HG03520 (cell line): ENCODE measurements around the gene SGMS2.

Source experiments
- ATAC-seq: cut with Tn5 transposase; IDR thresholded peaks from one replicate; pipeline ENCODE4 v1.9.1; 2021; ENCODE audit warnings: mild to moderate bottlenecking, moderate library complexity; ENCODE audit not compliant: unreplicated experiment

The SGMS2 gene

DNA sequence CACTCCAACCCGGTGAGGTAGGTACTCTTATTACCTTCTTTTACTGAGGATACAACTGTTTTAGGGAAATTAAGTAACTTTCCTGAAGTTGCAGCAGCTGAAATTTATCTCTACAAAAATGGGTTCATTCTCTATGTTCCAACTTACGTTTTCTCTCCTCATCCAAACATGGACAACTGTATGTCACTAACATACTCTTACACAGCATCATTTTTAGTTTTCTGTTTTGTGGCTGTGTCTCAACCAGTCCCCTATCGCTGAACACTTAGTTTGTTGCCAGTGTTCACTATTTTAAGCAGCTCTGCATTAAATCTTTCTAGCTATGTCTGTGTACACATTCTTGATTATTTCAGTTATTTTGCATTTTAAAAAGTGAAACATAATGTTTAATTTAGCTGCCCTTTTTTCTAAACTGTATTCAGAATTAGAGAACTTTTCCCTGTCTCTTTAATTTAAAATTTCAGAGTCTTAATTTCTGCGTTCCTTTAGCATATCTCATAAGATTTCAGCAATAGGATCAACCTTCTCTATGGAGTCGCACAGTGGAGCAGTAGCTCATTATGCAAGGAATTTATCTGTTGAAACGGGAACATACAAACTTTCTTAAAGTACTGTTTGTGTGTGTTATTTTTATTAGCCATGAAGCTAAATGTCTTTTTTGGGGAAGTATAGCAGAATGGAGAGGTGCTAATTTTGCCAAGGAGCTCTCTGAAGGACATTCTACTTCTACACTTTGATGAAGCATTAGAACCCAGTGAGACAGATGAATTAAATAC is 3.8 kb downstream of the SGMS2 start:
- ATAC-seq, result no peak

DNA sequence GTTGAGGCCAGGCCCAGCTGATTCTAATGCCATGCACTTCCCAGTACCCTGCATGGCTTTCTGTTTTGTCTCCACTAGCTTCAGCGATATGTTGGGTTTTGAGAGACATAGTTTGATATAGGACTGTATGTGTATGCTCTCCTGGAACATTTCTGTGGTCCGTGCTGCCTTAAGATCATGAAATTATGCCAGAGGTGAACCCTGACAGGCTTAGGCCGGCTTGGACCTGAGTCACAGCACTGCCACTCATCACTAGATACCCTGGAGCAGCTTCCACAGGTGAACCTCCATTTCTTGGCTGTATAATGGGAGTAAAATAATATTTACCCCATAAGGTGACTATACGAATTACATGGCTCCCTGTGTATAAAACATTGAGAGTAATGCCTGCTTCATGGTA is 6.4 kb downstream of the SGMS2 start:
- ATAC-seq, result no peak

DNA sequence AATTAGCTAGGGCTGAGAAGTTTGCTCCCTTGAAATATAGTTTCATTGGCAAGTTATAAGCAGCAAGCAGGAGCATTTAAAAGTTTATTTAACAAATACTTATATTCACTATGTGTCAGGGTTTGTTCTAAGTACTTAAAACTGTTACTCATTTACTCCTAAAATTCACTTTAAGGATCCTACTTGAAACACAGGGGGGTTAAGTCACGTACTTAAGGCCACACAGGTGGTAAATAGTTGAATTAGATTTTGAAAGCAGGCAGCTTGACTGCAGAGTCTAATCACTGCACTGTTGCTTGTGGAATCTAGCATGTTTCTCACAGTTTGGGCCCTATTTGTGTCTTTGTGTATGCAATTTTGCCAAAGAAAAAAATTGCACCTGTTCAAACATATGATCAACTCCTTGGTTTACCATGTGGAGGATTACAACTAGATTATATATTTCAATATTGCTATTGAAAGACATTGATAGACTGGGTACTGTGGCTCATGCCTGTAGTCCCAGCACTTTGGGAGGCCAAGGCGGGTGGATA is 7.6 kb downstream of the SGMS2 start:
- no peak for ATAC-seq

DNA sequence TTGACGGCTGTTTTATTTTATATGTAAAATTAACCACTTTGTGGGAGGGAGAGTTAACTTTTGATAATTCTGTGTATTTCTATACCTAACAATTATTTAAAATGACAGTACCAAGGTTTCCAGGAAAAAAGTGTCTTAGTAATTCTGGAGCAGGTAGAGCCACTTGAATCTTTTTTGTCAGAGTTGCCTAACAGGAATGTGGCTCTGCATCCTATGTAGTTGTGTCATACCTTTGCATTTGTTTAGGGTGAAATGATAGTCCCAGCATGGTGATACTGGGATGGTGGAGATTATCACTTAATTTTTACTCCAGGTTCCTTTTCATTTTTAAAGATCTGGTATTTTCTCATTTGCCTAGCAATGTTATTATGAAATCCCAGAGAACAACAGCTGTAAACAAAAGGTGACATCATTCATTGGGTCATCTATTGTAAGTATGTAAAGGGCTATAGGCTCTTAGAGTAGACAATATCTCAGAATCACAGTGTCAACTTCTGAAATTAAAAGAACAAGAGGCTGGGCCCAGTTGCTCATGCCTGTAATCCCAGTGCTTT is 9.6 kb downstream of the SGMS2 start:
- ATAC-seq, result no peak

DNA sequence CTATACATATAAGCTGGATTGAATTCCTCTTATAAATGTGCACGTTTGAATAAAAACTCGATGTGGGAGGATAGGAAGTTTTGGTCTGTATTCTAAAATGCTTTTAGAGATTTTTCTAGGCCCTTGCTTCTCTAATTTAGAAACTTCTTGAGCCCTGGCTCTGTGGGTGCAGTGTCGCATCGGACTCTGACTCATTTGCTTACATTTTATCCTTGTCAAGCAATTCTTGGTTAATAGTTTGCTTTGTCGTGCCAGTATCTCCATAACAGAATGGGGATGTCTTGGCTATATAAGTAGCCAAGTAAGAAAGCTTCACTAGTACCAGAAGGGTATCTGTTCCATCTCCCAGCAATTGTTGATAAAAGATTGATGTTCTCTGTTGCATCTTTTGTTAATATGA is 10.7 kb downstream of the SGMS2 start:
- no peak for ATAC-seq

DNA sequence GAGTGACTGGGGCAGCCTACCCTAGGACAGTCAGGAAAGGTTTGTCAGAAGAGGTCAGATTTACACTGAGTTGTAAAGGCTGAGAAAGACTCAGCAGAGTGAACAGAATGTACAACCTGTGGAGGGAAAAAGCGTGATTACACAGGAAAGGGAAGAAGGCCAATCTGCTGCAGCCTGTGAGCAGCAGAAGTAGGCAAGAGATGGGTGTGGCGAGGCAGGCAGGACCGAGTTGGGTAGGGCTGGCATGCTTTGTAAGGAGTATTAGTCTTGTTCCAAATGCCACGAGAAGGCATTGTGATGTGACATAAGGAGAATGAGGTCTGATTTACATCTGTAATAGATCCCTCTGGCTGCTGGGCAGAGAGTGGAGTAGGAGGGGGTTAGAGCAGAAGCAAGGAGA is 12.6 kb downstream of the SGMS2 start:
- ATAC-seq, result no peak

DNA sequence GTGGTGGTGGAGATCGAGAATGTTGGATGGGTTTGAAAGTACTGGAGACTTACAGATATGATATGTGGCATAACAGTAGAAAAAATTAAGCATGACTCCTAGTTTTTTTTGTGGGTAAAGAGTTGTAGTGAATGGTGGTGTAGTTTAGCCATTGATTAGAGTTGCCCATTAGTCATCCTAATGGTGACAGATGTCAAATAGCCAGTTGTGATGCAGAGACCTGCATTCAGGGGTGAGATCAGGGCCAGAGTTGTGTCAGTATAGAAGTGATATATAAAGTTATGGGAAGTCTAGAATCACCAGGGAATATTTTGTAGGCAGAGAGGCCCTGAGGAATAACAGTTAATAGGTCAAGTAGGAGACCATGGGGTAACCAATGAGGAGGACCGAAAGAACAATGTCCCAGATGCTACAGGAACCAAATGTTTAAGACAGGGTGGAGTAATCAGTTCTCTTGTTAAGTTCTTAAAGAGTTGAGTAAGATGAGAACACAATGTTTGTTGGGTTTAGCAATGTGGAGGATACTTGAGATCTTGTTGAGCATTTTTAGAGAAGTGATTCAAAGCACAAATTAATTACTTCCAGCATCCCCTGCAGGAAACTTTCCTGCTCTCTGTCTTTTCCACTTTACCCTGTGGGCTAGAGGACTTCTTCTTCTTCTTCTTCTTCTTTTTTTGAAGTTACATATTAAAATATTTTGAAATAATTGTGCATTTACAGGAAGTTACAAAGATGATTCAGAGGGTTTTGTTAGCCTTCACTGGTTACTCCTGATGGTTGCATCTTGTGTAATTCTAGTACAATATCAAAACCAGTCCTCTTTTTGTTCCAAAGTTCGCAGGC is 13.3 kb downstream of the SGMS2 start:
- ATAC-seq, result no peak

DNA sequence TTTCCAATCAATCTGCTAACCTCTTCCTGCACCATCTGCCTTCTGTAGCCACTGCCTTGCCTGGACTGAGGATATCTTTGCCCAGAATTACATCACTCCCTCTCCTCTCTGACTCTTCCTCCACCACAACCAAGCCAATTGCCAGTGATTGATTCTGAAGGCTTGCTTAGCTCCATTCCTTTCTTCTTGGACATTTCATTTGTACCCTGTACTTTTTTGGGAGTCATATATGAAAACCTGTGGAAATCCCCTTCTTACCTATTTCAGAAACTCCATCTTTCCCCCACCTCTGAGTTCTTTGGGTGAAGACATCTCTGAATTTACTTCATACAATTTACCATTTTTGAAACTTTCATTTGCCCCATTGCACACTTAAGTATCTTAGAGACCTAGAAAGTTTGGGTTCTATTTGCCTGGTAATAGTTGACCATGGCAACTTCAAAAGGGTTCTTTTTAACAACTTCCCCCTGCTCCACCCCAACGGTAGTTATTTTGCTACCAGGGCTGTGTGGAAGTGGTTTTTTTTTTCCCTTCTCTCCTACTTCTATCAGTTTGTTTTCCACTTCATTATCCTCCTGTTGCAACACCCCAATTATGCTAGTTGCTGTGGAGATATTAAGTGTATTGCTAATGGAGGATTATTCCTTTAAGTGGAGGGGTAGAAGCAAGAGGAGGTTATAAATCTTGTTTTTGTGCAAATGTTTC is 14.3 kb downstream of the SGMS2 start:
- no peak for ATAC-seq

DNA sequence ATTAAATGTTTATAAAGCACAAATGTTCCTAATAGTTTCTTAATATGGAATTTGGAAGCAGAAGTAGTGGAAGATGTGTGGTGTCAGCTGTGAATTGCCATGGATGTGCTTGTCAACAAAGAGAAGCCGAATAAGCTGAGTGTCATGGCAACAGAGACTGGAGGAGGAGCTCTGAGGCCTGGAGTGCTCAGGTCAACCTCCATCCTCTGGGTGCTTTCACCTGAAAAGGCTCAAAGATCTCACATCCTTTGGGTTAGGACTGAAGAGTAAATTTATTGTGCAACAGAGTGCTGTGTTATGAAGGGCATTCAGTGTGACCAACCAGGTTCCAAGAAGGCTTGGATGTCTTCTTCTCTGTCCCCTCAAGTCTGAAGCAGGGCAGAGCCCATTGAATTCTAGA is 18.7 kb downstream of the SGMS2 start:
- ATAC-seq, result no peak

DNA sequence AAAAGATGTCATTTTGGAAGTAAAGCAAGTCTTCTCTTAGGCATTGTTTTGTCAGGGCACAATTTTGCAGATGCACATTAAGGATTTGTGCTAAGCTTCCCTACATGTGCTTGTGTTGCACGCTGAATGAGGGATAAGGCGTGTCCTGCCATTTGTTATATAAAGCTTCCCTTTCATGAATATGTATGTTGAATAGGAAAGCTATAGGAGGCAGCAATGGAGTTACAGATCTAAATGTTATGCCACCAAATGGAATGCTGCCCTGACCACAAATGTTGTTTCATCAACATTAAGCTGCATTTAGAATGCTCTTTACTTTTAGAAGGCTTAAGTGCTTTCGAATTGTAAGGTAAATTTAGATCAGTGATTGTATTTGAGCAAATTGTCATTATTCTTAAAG is 20.9 kb downstream of the SGMS2 start:
- ATAC-seq, result no peak

DNA sequence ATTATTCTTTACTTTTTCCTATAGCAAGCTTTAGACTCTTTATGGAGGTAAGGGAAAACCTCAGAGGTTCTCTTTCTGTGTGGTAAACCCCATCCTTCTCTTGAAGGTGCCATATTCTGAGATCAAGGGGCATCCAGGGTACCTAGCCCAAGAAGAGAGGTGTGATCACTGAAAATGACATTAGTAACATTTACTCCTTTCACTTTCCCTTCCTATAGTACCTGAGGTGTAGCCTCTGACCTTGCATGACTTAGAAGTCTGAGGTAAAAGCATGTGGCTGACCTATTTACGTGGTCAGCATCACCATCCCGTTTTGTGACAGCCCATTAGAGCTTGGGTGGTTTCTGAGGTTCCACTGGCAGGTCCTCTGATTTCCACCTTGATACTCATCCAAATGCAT is 25.7 kb downstream of the SGMS2 start:
- no peak for ATAC-seq

DNA sequence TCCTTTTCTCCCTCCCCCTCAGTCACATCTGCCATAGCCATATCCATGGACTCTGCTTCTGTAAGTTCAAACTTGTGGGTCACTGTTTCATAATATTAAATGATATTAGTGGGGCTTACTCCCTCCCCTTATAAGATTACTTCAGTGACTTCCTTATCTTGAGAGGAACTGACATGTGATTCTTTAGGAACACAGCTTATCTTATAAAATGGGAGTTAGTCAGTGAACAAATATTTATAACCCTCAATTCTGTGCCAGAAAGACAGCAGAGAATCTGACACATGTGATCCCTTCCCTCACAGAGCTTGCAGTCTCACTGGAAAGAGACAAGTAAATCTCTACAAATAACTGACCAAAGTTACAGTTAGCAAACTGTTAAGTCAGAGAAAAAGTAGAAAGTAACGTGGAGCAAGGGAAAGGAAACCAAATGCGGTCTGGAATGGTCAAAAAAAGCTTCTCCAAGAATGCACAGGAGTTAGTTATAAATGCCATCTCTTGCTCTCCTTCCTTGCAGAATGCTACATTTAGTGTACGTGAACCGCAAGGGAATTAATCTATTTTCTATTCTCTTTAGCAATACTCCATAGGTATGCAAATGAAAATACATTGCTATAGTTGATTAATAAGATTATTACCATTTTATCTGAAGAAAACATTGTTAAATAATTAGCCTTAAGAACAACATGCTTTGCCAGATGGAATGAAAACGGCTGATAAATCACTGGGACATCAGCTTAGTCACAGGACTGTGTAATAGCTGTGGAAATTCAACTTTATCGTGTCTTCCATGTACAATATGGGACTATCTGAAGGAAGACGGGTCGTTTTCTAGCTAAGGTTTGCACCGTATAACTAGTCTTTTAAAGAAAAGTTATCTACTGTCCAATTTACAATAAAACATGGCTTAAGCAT is 29.0 kb downstream of the SGMS2 start:
- no peak for ATAC-seq

DNA sequence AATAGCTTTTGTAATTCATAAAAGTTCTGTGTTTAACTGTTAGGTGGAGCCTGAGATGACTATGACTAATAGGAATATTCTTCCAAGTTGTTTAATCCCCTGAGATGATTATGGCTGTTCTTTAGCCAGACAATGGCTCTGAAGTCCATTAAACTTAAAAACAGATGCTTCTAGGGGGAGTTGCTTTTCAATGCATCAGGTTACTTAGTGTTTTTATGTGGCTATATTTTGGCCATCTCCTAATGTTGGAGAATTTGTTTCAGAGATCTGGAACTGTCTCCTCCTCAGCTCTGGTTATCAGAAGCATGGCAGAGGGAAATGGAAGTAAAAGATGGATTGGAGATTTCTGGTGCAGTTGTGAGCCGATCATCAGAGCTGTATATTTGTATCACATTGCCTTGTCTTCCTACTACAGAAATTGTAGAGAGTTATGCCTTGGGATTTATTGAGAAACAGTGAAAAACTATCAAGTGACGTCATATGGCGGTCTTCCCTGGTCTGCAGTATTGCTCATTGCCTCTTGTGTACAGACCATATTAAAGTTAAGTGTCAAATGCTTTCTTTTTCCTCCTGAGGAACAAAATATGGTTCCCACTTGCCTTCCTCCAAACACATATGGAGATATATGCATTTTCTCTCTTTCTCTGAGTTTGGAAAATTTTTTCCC is 29.8 kb downstream of the SGMS2 start:
- ATAC-seq, result no peak

DNA sequence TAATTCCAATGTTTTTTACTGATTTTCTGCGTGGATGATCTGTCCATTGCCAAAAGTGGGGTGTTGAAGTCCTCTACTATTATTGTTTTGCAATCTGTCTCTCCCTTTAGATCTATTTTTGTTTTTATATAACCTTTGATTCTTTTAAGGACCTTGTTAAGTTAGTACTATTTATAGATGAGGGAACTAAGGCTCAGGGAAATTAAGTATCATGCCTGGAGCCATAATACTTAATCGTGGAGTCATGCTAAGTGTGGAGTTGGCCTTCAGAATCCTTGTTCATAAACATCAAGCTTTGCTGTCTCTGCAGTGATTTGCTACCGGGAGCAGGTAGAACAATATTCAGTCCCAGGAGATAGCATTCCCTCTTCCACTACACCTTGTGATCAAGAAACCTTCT is 31.0 kb downstream of the SGMS2 start:
- ATAC-seq, result no peak

DNA sequence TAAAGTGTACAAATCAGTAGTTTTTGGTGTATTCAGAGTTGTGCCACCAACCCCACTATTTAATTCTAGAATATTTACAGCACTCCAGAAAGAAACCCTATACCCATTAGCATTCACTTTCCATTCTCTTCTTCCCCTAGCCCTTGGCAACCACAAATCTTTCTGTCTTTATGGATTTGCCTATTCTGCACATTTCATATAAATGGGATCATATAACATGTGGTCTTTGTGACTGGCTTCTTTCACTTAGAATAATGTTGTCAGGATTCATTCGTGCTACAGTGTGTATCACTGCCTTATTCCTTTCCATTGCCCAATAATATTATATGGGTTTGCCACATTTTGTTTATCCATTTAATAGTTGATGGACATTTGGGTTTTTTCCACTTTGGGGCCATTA is 32.2 kb downstream of the SGMS2 start:
- ATAC-seq, result no peak

DNA sequence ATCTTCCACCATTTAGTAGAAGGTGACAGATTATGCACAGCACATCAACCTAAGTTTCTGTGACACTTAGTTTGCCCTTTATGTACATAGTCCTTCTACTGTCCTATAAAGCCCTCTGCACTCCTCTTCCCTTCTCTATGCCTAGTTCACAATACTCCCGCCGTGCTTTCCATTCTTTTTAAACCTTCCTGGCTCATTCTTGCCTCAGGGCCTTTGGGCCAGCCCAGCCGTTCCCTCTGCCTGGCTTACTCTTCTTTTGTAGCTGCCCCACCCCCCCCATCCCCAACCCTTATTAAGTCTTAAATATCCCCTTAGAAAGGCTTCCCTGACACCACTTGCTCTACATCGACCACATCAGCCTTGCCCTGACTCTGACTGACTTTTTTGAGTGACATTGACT is 33.0 kb downstream of the SGMS2 start:
- ATAC-seq, result no peak

DNA sequence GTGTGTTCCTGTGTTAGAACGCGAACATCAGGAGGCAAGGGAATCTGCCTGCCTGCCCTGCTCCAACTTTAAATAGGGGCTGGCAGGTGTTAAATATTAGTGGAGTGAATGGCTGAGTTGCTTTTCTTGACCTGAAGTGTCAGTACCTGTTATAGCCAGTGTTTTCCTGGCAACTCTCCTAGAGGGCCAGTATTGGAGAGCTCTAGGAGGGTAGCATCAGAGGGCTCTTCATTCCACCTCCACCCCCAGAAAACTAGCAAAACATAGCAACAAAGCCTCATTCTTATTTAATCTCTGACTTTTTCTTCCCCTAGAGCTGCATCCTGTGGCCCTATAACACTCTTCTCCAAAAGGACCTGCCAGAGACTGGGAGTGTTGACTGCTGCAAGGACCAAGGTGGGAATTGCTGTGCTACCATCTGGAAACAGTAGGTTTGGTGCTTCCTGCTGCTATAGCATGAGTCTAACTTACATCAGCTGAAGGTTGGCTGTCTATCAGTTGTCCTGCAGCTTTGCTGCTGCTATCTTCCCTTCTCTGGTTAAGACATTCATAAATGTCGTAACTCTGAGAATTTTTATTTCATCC is 33.5 kb downstream of the SGMS2 start:
- no peak for ATAC-seq

DNA sequence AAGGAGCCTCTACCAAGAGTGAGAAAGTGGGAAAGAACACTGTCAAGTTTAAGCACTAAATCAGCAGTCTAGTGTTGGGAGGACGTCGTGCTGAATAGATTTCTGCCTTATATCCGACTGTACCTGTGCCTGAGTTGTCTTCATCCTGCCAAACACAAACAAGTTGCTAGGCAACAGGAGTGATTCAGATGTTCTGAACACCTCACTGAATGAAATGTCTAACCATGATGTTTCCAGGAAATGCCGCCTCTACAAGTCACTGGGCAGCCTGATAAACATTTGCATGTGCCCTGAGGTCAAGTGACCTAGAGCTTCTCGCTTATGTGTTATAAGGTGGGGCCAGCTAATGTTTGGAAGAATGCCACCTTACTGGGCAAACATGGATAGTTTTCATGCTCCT is 37.9 kb downstream of the SGMS2 start:
- ATAC-seq, result no peak

DNA sequence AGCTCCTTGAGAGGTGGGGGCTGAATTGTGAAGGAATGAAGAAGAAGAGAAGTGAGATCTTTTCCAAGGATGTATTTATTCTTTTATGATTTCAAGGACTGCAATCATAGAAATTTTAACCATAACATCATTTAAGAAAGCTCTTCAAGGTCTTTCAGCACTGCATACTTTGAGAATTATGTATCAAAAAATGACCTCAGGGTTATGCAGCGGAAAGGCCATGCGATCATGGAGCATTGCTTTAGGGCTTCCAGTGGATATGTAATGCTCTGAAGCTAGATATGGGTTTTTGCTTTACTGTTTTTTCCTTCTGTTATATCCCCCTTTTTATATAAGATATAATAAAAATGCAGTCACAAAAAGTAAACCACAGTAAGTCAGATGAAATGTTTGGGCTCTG is 38.7 kb downstream of the SGMS2 start:
- ATAC-seq, result no peak
